A549 (cell line): ENCODE data around the gene CAMK4. TPM values are rescaled to one million over a fixed set of nuclear protein-coding genes. Genes with fewer than 3 reads are reported as not detected.

Experiments
- ATAC-seq, 2 experiments: fragments of 200-7000 bp in 1 of 2; fragments of >200 bp in 1 of 2; cut with Nextera tagmentation in 1 of 2; cut with Tn5 transposase in 1 of 2; 3 replicates each; pipeline versions ENCODE4 v1.8.0 to v1.9.1; 2018 to 2020; ENCODE audit warnings: mild to moderate bottlenecking in 1 of 2, moderate library complexity in 1 of 2
- CTCF ChIA-PET: fragments of 300-600 bp; sonication (Branson Sonifier 250); formaldehyde crosslinking; extraction: SDS; loops from one replicate; lab custom pipeline; 2021; ENCODE audit warnings: antibody characterized with exemption, inconsistent platforms; lab: Yijun Ruan, JAX
- POLR2A ChIA-PET: fragments of 350-600 bp; formaldehyde crosslinking; extraction: SDS; loops from one replicate; lab custom pipeline; 2021; ENCODE audit warnings: antibody characterized with exemption, inconsistent platforms; lab: Yijun Ruan, JAX
- DNase-seq, 2 experiments: peaks; one replicate each; pipeline versions ENCODE4 v3.0.0 to v3.0.0-alpha.2; 2011 to 2016; ENCODE audit warnings: low read depth in 1 of 2, low spot score in 1 of 2
- FAIRE-seq: peaks from 2 replicates; lab custom pipeline; 2011; peaks lifted over from hg19 to GRCh38; lab: Jason Lieb, UNC
- H3K27ac ChIP-seq, 2 experiments: fragments of >200 bp; sonication (Bioruptor Twin); formaldehyde crosslinking; 3 replicates each; pipeline ENCODE4 v1.5.1; 2016 to 2017
- H3K4me1 ChIP-seq: fragments of >200 bp; sonication (Bioruptor Twin); formaldehyde crosslinking; 3 replicates; pipeline ENCODE4 v1.6.1; 2016
- H3K4me2 ChIP-seq: fragments of >200 bp; sonication (Bioruptor Twin); formaldehyde crosslinking; 3 replicates; pipeline ENCODE4 v1.6.1; 2016
- H3K4me3 ChIP-seq: fragments of >200 bp; sonication (Bioruptor Twin); formaldehyde crosslinking; 3 replicates; pipeline ENCODE4 v1.5.1; 2016
- H3K9me3 ChIP-seq: fragments of >200 bp; sonication (Bioruptor Twin); formaldehyde crosslinking; 3 replicates; pipeline ENCODE4 v1.6.1; 2016
- BCL3 ChIP-seq: fragments of >200 bp; sonication (Bioruptor Twin); formaldehyde crosslinking; IDR thresholded peaks from 3 replicates; pipeline ENCODE4 v1.6.1; 2016
- CBX8 ChIP-seq: fragments of 200-600 bp; sonication (generic); IDR thresholded peaks from 2 replicates; pipeline ENCODE4 v1.6.1; 2016
- CEBPB ChIP-seq, 2 experiments: fragments of >200 bp in 1 of 2; sonication (Bioruptor Twin) in 1 of 2; formaldehyde crosslinking in 1 of 2; IDR thresholded peaks; 2 replicates each; pipeline ENCODE4 v1.6.1; 2012 to 2016
- CHD2 ChIP-seq: fragments of 150-350 bp; IDR thresholded peaks from 2 replicates; pipeline ENCODE4 v1.6.1; 2014; ENCODE audit warnings: low read length; ENCODE audit not compliant: partially characterized antibody
- E2F6 ChIP-seq: IDR thresholded peaks from 2 replicates; pipeline ENCODE4 v1.6.1; 2012; ENCODE audit warnings: low read depth, borderline replicate concordance
- EHF ChIP-seq: fragments of 250-450 bp; sonication (Bioruptor Pico); IDR thresholded peaks from 2 replicates; pipeline ENCODE4 v1.5.0; 2020; ENCODE audit warnings: mild to moderate bottlenecking
- EHMT2 ChIP-seq: fragments of 200-600 bp; sonication (generic); IDR thresholded peaks from 2 replicates; pipeline ENCODE4 v1.6.1; 2016; ENCODE audit warnings: antibody characterized with exemption, low read depth, mild to moderate bottlenecking, moderate library complexity
- EP300 ChIP-seq, 2 experiments: fragments of >200 bp; sonication (Bioruptor Twin); formaldehyde crosslinking; IDR thresholded peaks; 2 replicates in 1 of 2; 3 replicates in 1 of 2; pipeline ENCODE4 v1.6.1; 2016 to 2017
- FOSL2 ChIP-seq, 2 experiments: fragments of 450-650 bp in 1 of 2; fragments of >200 bp in 1 of 2; sonication (Bioruptor Twin) in 1 of 2; formaldehyde crosslinking; IDR thresholded peaks; 2 replicates each; pipeline versions ENCODE4 v1.5.0 to v1.6.1; 2016 to 2020; ENCODE audit warnings: mild to moderate bottlenecking in 1 of 2, moderate library complexity in 1 of 2
- HES2 ChIP-seq: fragments of >200 bp; sonication (Bioruptor Twin); formaldehyde crosslinking; IDR thresholded peaks from 2 replicates; pipeline ENCODE4 v1.6.1; 2016
- HMGXB4 ChIP-seq: fragments of 250-450 bp; sonication (Bioruptor Pico); IDR thresholded peaks from 2 replicates; pipeline ENCODE4 v1.5.0; 2021; ENCODE audit warnings: mild to moderate bottlenecking, moderate library complexity, borderline replicate concordance
- HOXB5 ChIP-seq: fragments of 250-450 bp; sonication (Bioruptor Pico); IDR thresholded peaks from 2 replicates; pipeline ENCODE4 v1.5.0; 2020; ENCODE audit warnings: mild to moderate bottlenecking, moderate library complexity
- JUN ChIP-seq, 2 experiments: fragments of >200 bp; sonication (Bioruptor Twin); formaldehyde crosslinking; IDR thresholded peaks; 2 replicates in 1 of 2; 3 replicates in 1 of 2; pipeline ENCODE4 v1.6.1; 2016 to 2017
- JUNB ChIP-seq: fragments of >200 bp; sonication (Bioruptor Twin); formaldehyde crosslinking; IDR thresholded peaks from 2 replicates; pipeline ENCODE4 v1.6.1; 2016
- KDM5A ChIP-seq: fragments of 200-600 bp; sonication (generic); IDR thresholded peaks from 2 replicates; pipeline ENCODE4 v1.6.1; 2016; ENCODE audit warnings: antibody characterized with exemption, mild to moderate bottlenecking
- MAFK ChIP-seq: fragments of 450-650 bp; IDR thresholded peaks from 2 replicates; pipeline ENCODE4 v1.6.1; 2014; ENCODE audit not compliant: partially characterized antibody
- MAX ChIP-seq: IDR thresholded peaks from 2 replicates; pipeline ENCODE4 v1.6.1; 2012
- MAZ ChIP-seq: fragments of 150-350 bp; IDR thresholded peaks from 2 replicates; pipeline ENCODE4 v1.6.1; 2014; ENCODE audit warnings: antibody characterized with exemption, low read depth, low read length, borderline replicate concordance
- MYC ChIP-seq: IDR thresholded peaks from 2 replicates; pipeline ENCODE4 v1.6.1; 2012; ENCODE audit warnings: mild to moderate bottlenecking, inconsistent platforms, low read length, improper control_type of control experiment, borderline replicate concordance
- NFE2L2 ChIP-seq: fragments of 150-350 bp; conservative IDR thresholded peaks from 2 replicates; pipeline ENCODE4 v1.6.1; 2014; ENCODE audit warnings: low read length
- NPAS2 ChIP-seq: fragments of 250-450 bp; sonication (Bioruptor Pico); IDR thresholded peaks from 2 replicates; pipeline ENCODE4 v1.8.0; 2022; ENCODE audit warnings: mild to moderate bottlenecking, moderate library complexity, borderline replicate concordance
- NR3C1 ChIP-seq: fragments of >200 bp; sonication (Bioruptor Twin); formaldehyde crosslinking; IDR thresholded peaks from 3 replicates; pipeline ENCODE4 v1.6.1; 2017
- PBX3 ChIP-seq: IDR thresholded peaks from 2 replicates; pipeline ENCODE4 v1.6.1; 2012
- RARB ChIP-seq: fragments of 250-450 bp; sonication (Bioruptor Pico); IDR thresholded peaks from 2 replicates; pipeline ENCODE4 v1.8.0; 2021; ENCODE audit warnings: mild to moderate bottlenecking, moderate library complexity
- RCOR1 ChIP-seq: fragments of 150-350 bp; IDR thresholded peaks from 2 replicates; pipeline ENCODE4 v1.6.1; 2014; ENCODE audit warnings: antibody characterized with exemption, low read length, low read depth
- TFCP2L1 ChIP-seq: fragments of 250-450 bp; sonication (Bioruptor Pico); IDR thresholded peaks from 2 replicates; pipeline ENCODE4 v1.5.0; 2021; ENCODE audit warnings: mild to moderate bottlenecking
- ZC3H11A ChIP-seq: fragments of 450-650 bp; IDR thresholded peaks from 2 replicates; pipeline ENCODE4 v1.6.1; 2014; ENCODE audit warnings: antibody characterized with exemption, mild to moderate bottlenecking
- WGBS: methylation state at CpG from one replicate; pipeline ENCODE4 v1.1.6; 2017; ENCODE audit errors: missing lambda C conversion rate; 5-methylcytosine and 5-hydroxymethylcytosine counted together
- polyA plus RNA-seq, 4 experiments: library from polyadenylated mRNA; depleted of rRNA in 3 of 4; stranded (reverse); fragments of >200 nt; fragmentation: RNase III in 1 of 4; extraction: RNeasy Plus Mini Kit Qiagen cat#74134 plus additional on column Dnase treatment in 1 of 4; gene quantifications; 2 replicates in 3 of 4; 3 replicates in 1 of 4; pipeline ENCODE4 v1.2.3, GENCODE V29; 2011 to 2017

The CAMK4 gene
- polyA plus RNA-seq, 2 of the 4 experiments (the other 2 are of a cell fraction) = not detected

GRCh38 chr5:111472579-111472978, 248.4 kb downstream of the CAMK4 start:
- H3K4me1 ChIP-seq = no peaks in the 10 kb centered on the region
- POLR2A ChIA-PET = no interaction called here
- WGBS = 33% methylated on average over 3 of the region's 3 CpGs
- TF ChIP-seq RARB (no peak), TFCP2L1 (CRISPR knock-in tag) (no peak), PBX3 (no peak), NFE2L2 (no peak)
- TF ChIP-seq, all 56 proteins: peak for 0
- CTCF ChIA-PET = interaction anchor here (1.8 kb wide), 1 partner anchor 11 kb away, joined by 7 read pairs; no protein-coding TSS in a partner anchor
- ATAC-seq = no peak
- H3K4me2 ChIP-seq = no peak overlapping the region
- no peak overlapping the region for H3K4me3 ChIP-seq
- H3K9me3 ChIP-seq = no peaks in the 10 kb centered on the region
- H3K27ac ChIP-seq = no peak overlapping the region
- DNase-seq = no peak
- FAIRE-seq = no peak

- WGBS = 88% methylated on average over 1 of the region's 1 CpG
Observed at GRCh38 chr5:111478266-111478665, 254.1 kb downstream of the CAMK4 start.

GRCh38 chr5:111478898-111479297, 254.7 kb downstream of the CAMK4 start:
- FAIRE-seq = no peak
- no peak for ATAC-seq
- 32% methylated on average over 2 of the region's 2 CpGs for WGBS
- CTCF ChIA-PET = interaction anchor here (1.6 kb wide), 1 partner anchor 16 kb away, joined by 3 read pairs; no protein-coding TSS in a partner anchor
- H3K9me3 ChIP-seq = no peaks in the 10 kb centered on the region
- no peak for DNase-seq
- POLR2A ChIA-PET = no interaction called here
- no peak overlapping the region for H3K27ac ChIP-seq
- H3K4me2 ChIP-seq = no peak overlapping the region
- H3K4me1 ChIP-seq = no peaks in the 10 kb centered on the region
- H3K4me3 ChIP-seq = no peak overlapping the region
- TF ChIP-seq NPAS2 (CRISPR knock-in tag) (no peak), HOXB5 (CRISPR knock-in tag) (no peak), HMGXB4 (no peak), HES2 (no peak), EP300 (IDR thresholded peaks at IDR 0.05) (no peak), E2F6 (no peak), ZC3H11A (no peak), CHD2 (no peak), JUNB (no peak), RCOR1 (no peak), BCL3 (no peak), MAZ (no peak), CEBPB (IDR thresholded peaks at IDR 0.05) (no peak), MAFK (no peak)

More at GRCh38 chr5:111478266-111478665, 254.1 kb downstream of the CAMK4 start:
- Histone ChIP-seq H3K9me3 (no peaks in the 10 kb centered on the region), H3K4me3 (no peak overlapping the region), H3K27ac (no peak overlapping the region), H3K4me1 (no peaks in the 10 kb centered on the region)
- CTCF ChIA-PET = interaction anchor here (1.5 to 1.6 kb wide), 2 partner anchors 15 to 321 kb away, joined by 3 to 5 read pairs; no protein-coding TSS in a partner anchor
- DNase-seq = no peak
- POLR2A ChIA-PET = no interaction called here
- TF ChIP-seq NFE2L2 (no peak), MYC (no peak), CEBPB (IDR thresholded peaks at IDR 0.05) (no peak), HMGXB4 (no peak), JUN (IDR thresholded peaks at IDR 0.05) (no peak), NR3C1 (no peak), EHF (CRISPR knock-in tag) (no peak), KDM5A (no peak), FOSL2 (IDR thresholded peaks at IDR 0.05) (no peak), FOSL2 (CRISPR knock-in tag; IDR thresholded peaks at IDR 0.05) (no peak), HES2 (no peak), MAX (no peak), CBX8 (no peak), EHMT2 (no peak), EP300 (IDR thresholded peaks at IDR 0.05) (no peak), RCOR1 (no peak)
- TF ChIP-seq, all 56 proteins: peak for 0
- FAIRE-seq = no peak
- ATAC-seq = no peak
- H3K4me2 ChIP-seq = no peak overlapping the region
